Ovary (tissue), 9 donors: Measurements from ENCODE around the gene EYA3. TPM values are rescaled to one million over a fixed set of nuclear protein-coding genes. Genes with fewer than 3 reads are reported as not detected.

Experiments used
- DNase-seq, 5 donors: peaks; one replicate each; pipeline ENCODE4 v3.0.0-alpha.2; 2019 to 2020
- H3K27ac ChIP-seq, 2 donors: fragments of 200-600 bp; one replicate each; pipeline versions ENCODE4 v1.5.1 to v1.8.0; 2019 to 2022
- H3K27me3 ChIP-seq: fragments of 200-600 bp; one replicate; pipeline ENCODE4 v1.8.0; 2022
- H3K36me3 ChIP-seq: fragments of 200-600 bp; sonication (generic); one replicate; pipeline ENCODE4 v1.5.1; 2019
- H3K4me1 ChIP-seq: one replicate; pipeline ENCODE4 v1.8.1; 2013; ENCODE audit warnings: mild to moderate bottlenecking, moderate library complexity; ENCODE audit not compliant: insufficient read depth
- H3K4me3 ChIP-seq: fragments of 200-600 bp; sonication (generic); one replicate; pipeline ENCODE4 v1.5.1; 2017
- H3K9me3 ChIP-seq, 2 donors: fragments of 200-600 bp in 1 of 2; sonication (generic) in 1 of 2; one replicate each; pipeline versions ENCODE4 v1.5.1 to v1.8.1; 2013 to 2019; ENCODE audit warnings: mild to moderate bottlenecking in 1 of 2, moderate library complexity in 1 of 2
- CTCF ChIP-seq, 3 donors: fragments of 450-650 bp in 2 of 3; fragments of 200-600 bp in 1 of 3; IDR thresholded peaks; one replicate each; pipeline versions ENCODE4 v1.5.1 to v1.8.0; 2016 to 2022; ENCODE audit warnings: antibody characterized with exemption in 3 of 3, mild to moderate bottlenecking in 1 of 3
- EP300 ChIP-seq: sonication (generic); formaldehyde crosslinking; IDR thresholded peaks from one replicate; pipeline ENCODE4 v1.6.1; 2017; ENCODE audit warnings: antibody characterized with exemption
- POLR2A ChIP-seq: fragments of 450-650 bp; IDR thresholded peaks from one replicate; pipeline ENCODE4 v1.6.1; 2017; ENCODE audit warnings: antibody characterized with exemption, mild to moderate bottlenecking, moderate library complexity
- WGBS, 3 donors: extraction: QIAGEN DNeasy Blood & Tissue Kit in 1 of 3; methylation state at CpG; one replicate each; pipeline versions ENCODE4 v1.1.5 to v1.1.7; 2013 to 2017; 5-methylcytosine and 5-hydroxymethylcytosine counted together
- intact Hi-C, 4 donors: fragments of 100-400 bp; cut with DNase I; formaldehyde crosslinking; loops; one replicate each; pipeline versions ENCODE4 v1.11.0 to v1.15.1; 2022 to 2023
- polyA plus RNA-seq, 2 donors: library from polyadenylated mRNA; stranded (reverse); fragments of 200-250 nt in 1 of 2; fragments of 350-450 nt in 1 of 2; fragmentation: Illumina TruSeq in 1 of 2; extraction: RNeasy Lipid Tissue Mini Kit (QIAGEN cat#74804) in 1 of 2; gene quantifications; one replicate each; pipeline ENCODE4 v1.2.3, GENCODE V29; 2013 to 2014
- total RNA-seq, 7 donors: library from RNA; depleted of rRNA in 2 of 7; stranded (reverse); fragments of >200 nt in 2 of 7; fragmentation: NEBNext Ultra II Directional in 3 of 7; extraction: Animal tissue kit (Norgen Biotek cat#: 25700) in 3 of 7; gene quantifications; one replicate each; pipeline versions ENCODE4 v1.1.0 to v1.2.4, GENCODE V29; 2016 to 2023
- donor health status: DM: no; HTN: no; CAD: no; lungs with moderate emphysema.
- donor health status: DM: no; HTN: no; CAD: no.
- donor health status: Bipolar disorder and iron deficiency.
- donor health status: DM: yes; HTN: yes; CAD: no.
- donor health status: DM: no; HTN: no; CAD: no.
- donor health status: DM: yes; HTN: yes; CAD: no.

Gene EYA3
- total and polyA plus RNA-seq, 9 donors, result 5.4 to 25.7 (median 14.6) TPM

- TF ChIP-seq EP300 (no peak), CTCF (IDR thresholded peaks at IDR 0.05) (no peak), POLR2A (no peak)
- no peak for DNase-seq
- H3K27ac ChIP-seq, result no peak overlapping the region
- no peaks in the 10 kb centered on the region for H3K9me3 ChIP-seq
- intact Hi-C loops, result no loop called here
- no peaks in the 10 kb centered on the region for H3K27me3 ChIP-seq
- no peak overlapping the region for H3K4me3 ChIP-seq
- WGBS, 3 donors, result 87 to 92% (median 91%) methylated on average over 12 of the region's 12 CpGs
- H3K4me1 ChIP-seq, result no peaks in the 10 kb centered on the region
- H3K36me3 ChIP-seq, result no peaks in the 10 kb centered on the region
Observed at GRCh38 chr1:27967106-27967883, 121.1 kb downstream of the EYA3 start.

- TF ChIP-seq EP300 (no peak), CTCF (IDR thresholded peaks at IDR 0.05) (no peak), POLR2A (no peak)
- Histone ChIP-seq H3K27me3 (no peaks in the 10 kb centered on the region), H3K9me3 (no peaks in the 10 kb centered on the region), H3K4me3 (no peak overlapping the region), H3K36me3 (no peaks in the 10 kb centered on the region), H3K27ac (no peak overlapping the region), H3K4me1 (no peaks in the 10 kb centered on the region)
- intact Hi-C loops, result no loop called here
- DNase-seq, result peak in 1 of 5 donors; percentile 13
- 88 to 94% (median 89%) methylated on average over 24 of the region's 24 CpGs for WGBS, 3 donors
Observed at GRCh38 chr1:27966402-27967105, 121.9 kb downstream of the EYA3 start.

DNA sequence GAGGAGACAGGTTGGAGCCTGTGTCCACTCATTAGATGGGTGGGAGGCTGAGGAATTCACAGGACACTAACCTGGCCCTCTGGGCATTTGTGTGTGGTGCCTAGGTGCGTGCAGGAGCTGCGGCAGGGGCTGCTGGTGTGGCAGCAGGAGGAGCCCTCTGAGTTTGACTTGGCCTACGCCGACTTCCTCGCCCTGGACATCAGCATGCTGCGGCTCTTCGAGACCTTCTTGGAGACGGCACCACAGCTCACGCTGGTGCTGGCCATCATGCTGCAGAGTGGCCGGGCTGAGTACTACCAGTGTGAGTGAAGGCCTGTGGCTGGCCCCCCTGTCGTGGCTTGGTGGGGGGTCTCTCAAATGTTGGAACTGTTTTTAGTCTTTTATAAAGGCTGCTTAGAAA, 125.0 kb downstream of the EYA3 start:
- Histone ChIP-seq H3K4me1 (peaks cover 10% of the 10 kb centered on the region), H3K36me3 (no peaks in the 10 kb centered on the region), H3K9me3 (no peaks in the 10 kb centered on the region), H3K27ac (no peak overlapping the region), H3K27me3 (no peaks in the 10 kb centered on the region), H3K4me3 (no peak overlapping the region)
- no peak for TF ChIP-seq POLR2A
- TF ChIP-seq CTCF (IDR thresholded peaks at IDR 0.05), result no peak
- no peak for TF ChIP-seq EP300
- 85 to 90% (median 90%) methylated on average over 11 of the region's 11 CpGs for WGBS, 3 donors
- intact Hi-C loops, result no loop called here
- DNase-seq, result no peak

DNA sequence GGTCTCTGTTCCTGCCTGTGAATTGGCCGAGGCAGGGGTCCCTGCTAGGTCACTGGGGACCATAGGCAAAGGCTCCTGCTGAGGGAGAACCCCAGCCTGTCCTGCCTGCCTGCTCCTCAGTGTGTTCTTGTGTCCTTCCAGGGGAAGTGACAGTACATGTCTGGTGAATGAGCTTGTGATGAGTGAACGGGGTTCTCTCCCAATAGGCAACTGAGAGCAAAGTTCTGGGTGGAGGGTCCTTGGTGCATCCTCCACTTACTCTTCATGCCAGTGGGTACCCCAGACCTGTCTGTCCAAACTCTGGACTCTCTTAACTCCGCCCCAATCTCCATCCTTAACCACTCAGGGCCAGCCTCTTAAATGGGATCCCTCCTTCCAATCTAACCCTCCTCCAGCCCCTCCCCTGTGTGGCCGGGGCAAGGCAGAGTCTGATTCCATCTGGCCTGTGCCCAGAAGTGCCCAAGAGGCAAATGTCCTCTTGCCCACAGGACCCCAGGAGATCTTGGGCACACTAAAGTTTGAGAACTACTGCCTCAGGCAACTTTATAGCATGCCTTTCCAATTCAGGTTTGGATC, 126.7 kb downstream of the EYA3 start:
- no peak for DNase-seq
- Histone ChIP-seq H3K9me3 (no peaks in the 10 kb centered on the region), H3K4me3 (no peak overlapping the region), H3K27me3 (no peaks in the 10 kb centered on the region), H3K27ac (peak overlapping the region in 1 of 2 donors; percentile 38), H3K4me1 (peaks cover 10% of the 10 kb centered on the region), H3K36me3 (no peaks in the 10 kb centered on the region)
- TF ChIP-seq POLR2A (no peak), EP300 (no peak), CTCF (IDR thresholded peaks at IDR 0.05) (no peak)
- 57 to 62% (median 57%) methylated on average over 4 of the region's 4 CpGs for WGBS, 3 donors
- intact Hi-C loops, result no loop called here
